GM12878 (cell line): ENCODE data around the gene FGF12. TPM values are rescaled to one million over a fixed set of nuclear protein-coding genes. Genes with fewer than 3 reads are reported as not detected.

ENCODE experiments used
- ATAC-seq: fragments of 200-7000 bp; cut with Tn5 transposase; 3 replicates; pipeline ENCODE4 v1.9.1; 2020; ENCODE audit warnings: mild to moderate bottlenecking, moderate library complexity
- BruUV-seq: library from RNA; stranded (reverse); fragments of 400-500 nt; replicated peaks from 2 replicates; lab custom pipeline; 2021; lab: Mats Ljungman, UMichigan
- CTCF ChIA-PET: fragments of 300-600 bp; sonication (Branson Sonifier 250); formaldehyde crosslinking; extraction: SDS; loops from one replicate; lab custom pipeline; 2021; ENCODE audit warnings: inconsistent platforms; lab: Yijun Ruan, JAX
- POLR2A ChIA-PET: fragments of 350-600 bp; formaldehyde crosslinking; extraction: SDS; loops from one replicate; lab custom pipeline; 2021; ENCODE audit warnings: inconsistent platforms; lab: Charles Lee
- RAD21 ChIA-PET: fragments of 300-600 bp; sonication (Branson Sonifier 250); formaldehyde crosslinking; loops from one replicate; lab custom pipeline; 2023; ENCODE audit warnings: antibody characterized with exemption; ENCODE audit not compliant: unreplicated experiment; lab: Charles Lee
- SMC1A ChIA-PET: fragments of 300-600 bp; sonication (Branson Sonifier 250); formaldehyde crosslinking; loops from one replicate; lab custom pipeline; 2023; ENCODE audit not compliant: unreplicated experiment, uncharacterized antibody; lab: Charles Lee
- DNase-seq: peaks from one replicate; pipeline ENCODE4 v3.0.0-alpha.2; 2011; ENCODE audit warnings: low read depth, low spot score
- FAIRE-seq: peaks from 3 replicates; lab custom pipeline; 2011; peaks lifted over from hg19 to GRCh38; lab: Jason Lieb, UNC
- H2AFZ ChIP-seq: 2 replicates; pipeline ENCODE4 v1.6.0; 2011; ENCODE audit warnings: low read depth, low read length, control low read depth; ENCODE audit not compliant: control insufficient read depth
- H3K27ac ChIP-seq: 2 replicates; pipeline ENCODE4 v1.5.1; 2011; ENCODE audit warnings: control low read depth; ENCODE audit not compliant: control insufficient read depth, insufficient read depth
- H3K27me3 ChIP-seq, 2 experiments: replicated peaks in 1 of 2; 2 replicates each; pipeline versions ENCODE4 v1.6.0 to v1.6.1; 2011; ENCODE audit warnings: low read length in 1 of 2; ENCODE audit not compliant: control insufficient read depth in 2 of 2, insufficient read depth in 2 of 2
- H3K36me3 ChIP-seq, 2 experiments: 2 replicates each; pipeline ENCODE4 v1.5.1; 2011; ENCODE audit warnings: low read length in 1 of 2; ENCODE audit not compliant: control insufficient read depth in 2 of 2, insufficient read depth in 2 of 2
- H3K4me1 ChIP-seq: 2 replicates; pipeline ENCODE4 v1.6.1; 2011; ENCODE audit warnings: mild to moderate bottlenecking, low read length, moderate library complexity, mixed read lengths; ENCODE audit not compliant: control insufficient read depth, insufficient read depth
- H3K4me2 ChIP-seq: 2 replicates; pipeline ENCODE4 v1.6.0; 2011; ENCODE audit warnings: control low read depth; ENCODE audit not compliant: control insufficient read depth, insufficient read depth
- H3K4me3 ChIP-seq: fragments of 200-600 bp; sonication (generic); 2 replicates; pipeline ENCODE4 v1.5.1; 2016
- H3K79me2 ChIP-seq: 2 replicates; pipeline ENCODE4 v1.6.0; 2011; ENCODE audit warnings: low read length; ENCODE audit not compliant: control insufficient read depth, insufficient read depth
- H3K9ac ChIP-seq: 2 replicates; pipeline ENCODE4 v1.8.0; 2011; ENCODE audit warnings: low read length, control low read depth, mixed read lengths; ENCODE audit not compliant: control insufficient read depth, insufficient read depth
- H3K9me3 ChIP-seq: replicated peaks from 3 replicates; pipeline ENCODE4 v1.5.1; 2011; ENCODE audit warnings: mild to moderate bottlenecking, low read length; ENCODE audit not compliant: control insufficient read depth, insufficient read depth
- H4K20me1 ChIP-seq: 2 replicates; pipeline ENCODE4 v1.6.0; 2011; ENCODE audit not compliant: control insufficient read depth, insufficient read depth
- BHLHE40 ChIP-seq, 2 experiments: fragments of 450-650 bp in 1 of 2; IDR thresholded peaks; 2 replicates each; pipeline ENCODE4 v1.6.1; 2011 to 2017; ENCODE audit warnings: low read depth in 2 of 2, borderline replicate concordance in 1 of 2, improper control_type of control experiment in 1 of 2, low read length in 1 of 2, mild to moderate bottlenecking in 1 of 2
- BRCA1 ChIP-seq: IDR thresholded peaks from 2 replicates; pipeline ENCODE4 v1.6.1; 2011; ENCODE audit warnings: low read depth, low read length, improper control_type of control experiment
- CREM ChIP-seq: IDR thresholded peaks from 2 replicates; pipeline ENCODE4 v1.6.1; 2014; ENCODE audit warnings: antibody characterized with exemption, low read depth
- HDAC2 ChIP-seq: fragments of 200-600 bp; sonication (generic); IDR thresholded peaks from 2 replicates; pipeline ENCODE4 v1.6.1; 2017
- IKZF1 ChIP-seq: fragments of 450-650 bp; conservative IDR thresholded peaks from 2 replicates; pipeline ENCODE4 v1.6.1; 2017; ENCODE audit warnings: antibody characterized with exemption, mild to moderate bottlenecking
- MEF2A ChIP-seq: IDR thresholded peaks from 2 replicates; pipeline ENCODE4 v1.6.1; 2011; ENCODE audit warnings: low read depth, mild to moderate bottlenecking, low read length, moderate library complexity; ENCODE audit not compliant: insufficient read depth
- PBX3 ChIP-seq: IDR thresholded peaks from 2 replicates; pipeline ENCODE4 v1.6.1; 2011; ENCODE audit warnings: mild to moderate bottlenecking, low read depth, low read length, moderate library complexity; ENCODE audit not compliant: insufficient replicate concordance
- PKNOX1 ChIP-seq: fragments of 450-650 bp; IDR thresholded peaks from 2 replicates; pipeline ENCODE4 v1.6.1; 2016; ENCODE audit warnings: mild to moderate bottlenecking
- RAD51 ChIP-seq: fragments of 450-650 bp; IDR thresholded peaks from 2 replicates; pipeline ENCODE4 v1.6.1; 2016; ENCODE audit warnings: moderate library complexity, mild to moderate bottlenecking, inconsistent platforms
- REST ChIP-seq: IDR thresholded peaks from 2 replicates; pipeline ENCODE4 v1.6.1; 2012; ENCODE audit warnings: mild to moderate bottlenecking, low read depth, low read length
- SUPT20H ChIP-seq: IDR thresholded peaks from 2 replicates; pipeline ENCODE4 v1.6.1; 2011; ENCODE audit warnings: low read depth, mild to moderate bottlenecking, low read length, moderate library complexity, borderline replicate concordance; ENCODE audit not compliant: control insufficient read depth
- ZSCAN29 ChIP-seq: fragments of 450-650 bp; IDR thresholded peaks from 2 replicates; pipeline ENCODE4 v1.6.1; 2017; ENCODE audit warnings: mild to moderate bottlenecking, moderate library complexity
- WGBS: methylation state at CpG from one replicate; pipeline ENCODE4 v1.1.6; 2016; ENCODE audit warnings: low lambda C conversion rate; ENCODE audit not compliant: insufficient replicate concordance, insufficient coverage; ENCODE audit errors: missing lambda C conversion rate; 5-methylcytosine and 5-hydroxymethylcytosine counted together
- in situ Hi-C: fragments of 300-500 bp; cut with MboI; formaldehyde crosslinking; loops from 9 replicates; pipeline ENCODE4 v1.14.3; 2018; ENCODE audit warnings: mixed read lengths
- intact Hi-C: fragments of 100-400 bp; cut with micrococcal nuclease; formaldehyde crosslinking; loops from one replicate; pipeline ENCODE4 v1.14.2; 2022; ENCODE audit not compliant: unreplicated experiment
- polyA plus RNA-seq, 11 experiments: library from polyadenylated mRNA; depleted of rRNA in 4 of 11; unstranded in 6 of 11; stranded (reverse) in 5 of 11; fragments of >200 nt; fragmentation: Nextera tagmentation in 4 of 11; fragmentation: Illumina TruSeq in 1 of 11; extraction: Ambion mirVana in 4 of 11; extraction: Trizol in 1 of 11; gene quantifications; 1 replicate in 1 of 11; 2 replicates in 10 of 11; pipeline versions ENCODE4 v1.2.1 to v1.2.3, GENCODE V29; 2011 to 2016; ENCODE audit warnings: inconsistent platforms in 2 of 11, missing spikeins in 2 of 11, low read depth in 1 of 11
- total RNA-seq, 4 experiments: library from RNA; depleted of rRNA in 3 of 4; stranded (reverse); fragments of >200 nt in 3 of 4; fragmentation: Illumina TruSeq in 1 of 4; extraction: Trizol in 1 of 4; gene quantifications; 2 replicates each; pipeline versions ENCODE4 v1.2.1 to v1.2.3, GENCODE V29; 2013 to 2021

The FGF12 gene
- total and polyA plus RNA-seq, 10 of the 15 experiments (the other 5 are each of a cell fraction or from before 2014, with no cell fraction given), result 0.03 to 0.43 (median 0.13) TPM; not detected in 7

GRCh38 chr3:192171213-192171612, 556.1 kb downstream of the FGF12 start:
- Histone ChIP-seq H3K9me3 (no peaks in the 10 kb centered on the region), H3K27me3 (no peaks in the 10 kb centered on the region), H3K9ac (no peak overlapping the region), H3K4me1 (no peaks in the 10 kb centered on the region), H4K20me1 (no peaks in the 10 kb centered on the region), H3K4me2 (no peak overlapping the region), H3K36me3 (no peaks in the 10 kb centered on the region), H3K79me2 (no peaks in the 10 kb centered on the region), H2AFZ (no peak overlapping the region), H3K4me3 (no peak overlapping the region), H3K27ac (no peak overlapping the region)
- in situ Hi-C loops (no loop called here), intact Hi-C loops (no loop called here)
- SMC1A ChIA-PET, result interaction anchor here (0.6 to 1.2 kb wide), 4 partner anchors 32 to 178 kb away, joined by 3 to 4 read pairs (median 3); no protein-coding TSS in a partner anchor
- POLR2A ChIA-PET, result no interaction called here
- CTCF ChIA-PET, result interaction anchor here (0.8 kb wide), 1 partner anchor 27 kb away, joined by 4 read pairs; no protein-coding TSS in a partner anchor
- BruUV-seq, result no TSS peak
- FAIRE-seq (no peak), ATAC-seq (0 out of 3 replicates have a peak, but pooled peaks have one; percentile 19), DNase-seq (no peak)
- no peak for TF ChIP-seq PBX3
- no peak for TF ChIP-seq ZSCAN29
- TF ChIP-seq HDAC2, result no peak
- peak; percentile 92 for TF ChIP-seq RAD51
- TF ChIP-seq BRCA1, result no peak
- peak in 1 of 2 experiments; percentile 31; a peak in 1 of 4 replicates for TF ChIP-seq BHLHE40 (IDR thresholded peaks at IDR 0.05; ENCODE audit: borderline replicate concordance in 1 of 2, low read depth in 2 of 2, low read length in 1 of 2)
- 0% methylated on average over 1 of the region's 1 CpG for WGBS
- RAD21 ChIA-PET, result no interaction called here

- Histone ChIP-seq H3K4me3 (no peak overlapping the region), H3K27me3 (no peaks in the 10 kb centered on the region), H3K4me1 (no peaks in the 10 kb centered on the region), H3K79me2 (no peaks in the 10 kb centered on the region), H3K27ac (no peak overlapping the region), H3K4me2 (no peak overlapping the region), H4K20me1 (no peaks in the 10 kb centered on the region), H3K9ac (no peak overlapping the region), H3K9me3 (no peaks in the 10 kb centered on the region), H3K36me3 (no peaks in the 10 kb centered on the region), H2AFZ (no peak overlapping the region)
- BruUV-seq, result no TSS peak
- in situ Hi-C loops (no loop called here), intact Hi-C loops (no loop called here)
- FAIRE-seq (no peak), ATAC-seq (no peak), DNase-seq (no peak)
- ChIA-PET RAD21 (no interaction called here), CTCF (interaction anchor here (0.8 kb wide), 1 partner anchor 28 kb away, joined by 4 read pairs; no protein-coding TSS in a partner anchor), SMC1A (interaction anchor here (0.6 to 1.2 kb wide), 5 partner anchors 13 to 177 kb away, joined by 3 to 4 read pairs (median 3); no protein-coding TSS in a partner anchor), POLR2A (no interaction called here)
- WGBS, result 42% methylated on average over 3 of the region's 3 CpGs
- TF ChIP-seq CREM (no peak), PKNOX1 (no peak), REST (no peak), MEF2A (no peak), SUPT20H (no peak), IKZF1 (no peak)
Measured at GRCh38 chr3:192170659-192171058, 556.7 kb downstream of the FGF12 start.
